CD4-positive, alpha-beta T cell treated with Interleukin-15 for 4 hours (primary cell): ENCODE measurements around the gene NCOA5.

Source experiments
- DNase-seq: peaks from one replicate; pipeline ENCODE4 v3.0.0-alpha.2; 2020; ENCODE audit warnings: low spot score

The NCOA5 gene

DNA sequence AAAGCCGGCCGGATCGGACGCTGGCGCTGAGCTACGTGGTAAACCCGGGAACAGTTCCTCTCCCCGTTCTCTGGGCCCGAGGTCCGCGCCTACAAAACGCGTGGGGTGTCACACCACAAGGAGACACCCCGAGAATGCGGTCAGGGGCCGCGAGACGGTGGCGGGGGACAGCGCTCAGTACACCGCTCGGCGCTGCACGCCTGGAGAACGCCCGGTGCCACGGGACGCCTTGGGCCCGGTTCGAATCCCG is 670 bp downstream of the NCOA5 start:
- peak; percentile 52 for DNase-seq

DNA sequence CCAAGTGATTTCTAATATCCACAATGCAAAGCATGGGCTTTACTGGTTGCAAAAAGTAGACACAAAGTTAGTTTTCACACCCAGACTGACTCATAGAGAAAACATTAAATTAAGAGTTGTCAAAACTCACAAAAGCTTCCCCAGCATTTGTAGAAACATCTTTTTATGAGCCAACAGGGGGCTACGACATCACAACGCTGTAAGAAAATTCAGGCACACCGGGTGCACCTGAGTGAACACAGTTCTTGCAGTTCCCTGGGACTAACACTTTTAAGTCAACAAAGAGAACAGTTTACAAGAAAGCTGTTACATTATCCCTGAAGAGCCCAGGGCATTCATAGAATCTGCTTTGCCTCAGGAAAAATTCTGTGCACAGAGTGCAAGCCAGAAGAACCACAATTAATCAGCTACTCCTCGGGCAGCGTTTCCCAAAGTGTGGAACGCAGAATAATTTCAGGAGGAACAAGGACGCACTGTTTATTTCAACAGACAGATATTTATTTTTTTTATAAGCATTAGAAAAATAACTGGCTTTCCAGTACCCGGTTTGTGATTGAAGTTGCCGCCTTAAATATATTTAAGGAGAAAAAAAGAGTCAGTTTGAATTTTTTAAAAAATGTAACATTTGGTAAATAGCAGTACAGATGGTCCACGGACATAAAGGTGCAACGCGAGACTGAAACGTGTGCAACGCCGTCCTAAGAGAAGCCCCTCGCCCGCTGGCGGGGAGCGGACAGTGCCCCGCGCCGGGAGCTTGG is 1.2 kb downstream of the NCOA5 start:
- no peak for DNase-seq

DNA sequence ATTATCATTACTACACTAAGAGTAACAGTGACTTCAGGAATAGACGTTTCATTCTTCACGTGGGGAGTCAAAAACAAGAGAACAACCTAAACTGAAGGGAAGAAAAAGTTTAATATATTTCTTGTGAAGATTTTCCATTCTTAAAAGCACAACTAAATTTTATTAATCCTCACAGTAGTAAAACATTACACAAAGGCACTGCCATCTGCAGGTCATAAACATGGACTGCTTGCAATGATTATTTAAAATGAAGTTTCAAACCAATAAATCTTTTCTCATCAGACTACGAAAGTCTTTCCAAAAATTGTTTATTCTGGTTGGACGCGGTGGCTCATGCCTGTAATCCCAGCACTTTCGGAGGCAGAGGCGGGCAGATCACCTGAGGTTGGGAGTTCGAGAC is 2.6 kb downstream of the NCOA5 start:
- no peak for DNase-seq

DNA sequence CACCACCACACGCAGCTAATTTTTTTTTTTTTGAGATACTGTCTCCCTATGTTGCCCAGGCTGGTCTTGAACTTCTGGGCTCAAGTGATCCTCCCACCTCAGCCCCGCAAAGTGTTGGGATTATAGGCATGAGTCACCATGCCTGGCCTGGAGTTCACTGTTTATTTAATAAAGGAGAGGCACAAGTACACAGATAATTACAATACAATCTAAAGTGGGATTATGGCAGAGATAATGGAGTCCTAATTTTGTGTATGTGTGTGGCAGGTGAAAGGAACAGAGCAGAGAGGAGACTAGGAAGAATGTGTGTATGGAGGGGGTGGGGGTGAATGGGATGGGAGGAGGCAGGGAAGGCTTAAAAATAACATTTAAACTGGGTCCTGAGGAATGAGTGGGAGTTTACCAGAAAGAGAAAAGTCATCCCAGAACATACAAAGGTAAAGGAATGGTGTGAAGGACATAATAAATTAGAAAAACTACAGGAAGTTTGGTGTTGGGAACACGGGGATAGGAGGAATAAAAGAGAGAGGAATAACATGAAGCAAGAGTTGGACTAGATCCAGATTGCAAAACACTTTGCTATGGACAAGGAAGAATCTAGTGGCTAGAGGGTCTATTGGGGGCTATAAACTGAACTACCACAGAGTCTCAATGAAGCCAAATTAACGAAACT is 4.4 kb downstream of the NCOA5 start:
- DNase-seq, result no peak

DNA sequence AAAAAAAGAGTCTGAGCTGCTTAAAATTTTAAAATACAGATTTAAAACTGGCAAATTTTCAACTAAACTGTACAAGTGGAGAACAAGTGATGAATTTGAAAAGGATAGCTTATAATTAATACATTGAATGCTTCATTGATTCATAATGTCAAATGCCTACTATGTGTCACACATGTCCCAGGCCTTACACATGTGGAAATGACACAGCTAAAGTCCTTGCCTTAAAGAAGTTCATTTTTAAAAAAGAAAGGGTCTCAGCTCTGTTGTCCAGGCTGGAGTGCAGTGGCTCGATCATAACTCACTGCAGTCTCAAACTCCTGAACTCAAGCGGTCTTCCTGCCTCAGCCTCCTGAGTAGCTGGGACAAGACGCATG is 5.0 kb downstream of the NCOA5 start:
- DNase-seq, result no peak

DNA sequence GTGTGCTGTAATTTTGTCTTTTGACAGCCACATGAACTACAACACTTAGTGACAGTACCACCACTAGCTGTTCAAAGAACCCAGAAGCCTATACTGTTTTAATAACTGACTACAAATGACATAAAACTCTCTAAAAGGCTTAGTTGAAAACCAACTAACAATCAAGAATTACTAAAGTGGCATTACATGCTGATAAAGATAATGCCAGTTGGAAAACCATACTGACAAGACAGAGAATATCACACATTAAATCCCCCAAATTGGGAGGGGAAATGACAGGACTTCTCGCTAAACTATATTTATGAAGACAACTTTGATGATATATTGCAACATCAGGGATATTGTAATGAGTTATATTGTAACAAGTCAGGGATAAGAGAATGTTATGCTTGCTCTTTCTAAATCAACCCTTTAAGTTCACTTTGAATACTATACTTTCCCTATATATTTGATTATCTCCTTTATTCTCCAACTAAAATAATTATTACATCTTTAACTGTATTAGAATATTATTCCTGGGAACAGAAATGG is 6.2 kb downstream of the NCOA5 start:
- no peak for DNase-seq

DNA sequence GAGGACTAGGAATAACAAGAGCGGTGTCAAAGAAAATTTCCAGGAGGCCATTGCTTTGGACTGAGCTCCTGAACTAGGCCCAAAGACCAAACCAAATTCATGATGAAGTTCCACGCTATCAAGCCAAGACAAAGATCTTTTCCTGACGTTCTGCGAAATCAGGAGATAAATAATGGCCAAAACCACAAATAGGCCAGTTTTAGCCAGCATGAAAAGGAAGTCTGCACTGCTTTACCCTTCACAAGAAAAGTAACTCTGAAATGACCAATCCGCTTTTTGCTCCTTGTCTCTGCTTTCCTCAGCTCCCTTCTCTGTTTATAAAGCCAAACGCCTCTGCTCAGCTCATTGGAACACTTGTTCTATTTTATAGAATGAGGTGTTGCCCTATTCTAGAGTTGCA is 6.7 kb downstream of the NCOA5 start:
- DNase-seq, result no peak

DNA sequence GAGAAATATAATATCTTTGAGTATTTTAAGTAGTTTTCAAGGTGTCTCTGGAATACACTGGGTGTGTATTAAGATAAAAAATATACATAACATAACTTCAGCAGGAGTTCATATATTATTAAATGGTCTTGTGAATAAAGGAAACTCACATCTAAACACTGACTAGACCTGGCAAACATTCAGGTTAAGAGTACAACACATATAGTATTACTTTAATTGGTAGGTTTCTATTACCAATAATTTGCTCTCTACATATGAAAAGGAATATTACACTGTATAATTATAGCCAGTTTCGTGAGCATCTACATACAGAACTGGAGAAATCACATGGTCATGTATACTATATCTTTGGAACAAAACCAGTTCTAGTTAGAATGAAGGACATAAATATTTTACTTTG is 8.7 kb downstream of the NCOA5 start:
- no peak for DNase-seq

DNA sequence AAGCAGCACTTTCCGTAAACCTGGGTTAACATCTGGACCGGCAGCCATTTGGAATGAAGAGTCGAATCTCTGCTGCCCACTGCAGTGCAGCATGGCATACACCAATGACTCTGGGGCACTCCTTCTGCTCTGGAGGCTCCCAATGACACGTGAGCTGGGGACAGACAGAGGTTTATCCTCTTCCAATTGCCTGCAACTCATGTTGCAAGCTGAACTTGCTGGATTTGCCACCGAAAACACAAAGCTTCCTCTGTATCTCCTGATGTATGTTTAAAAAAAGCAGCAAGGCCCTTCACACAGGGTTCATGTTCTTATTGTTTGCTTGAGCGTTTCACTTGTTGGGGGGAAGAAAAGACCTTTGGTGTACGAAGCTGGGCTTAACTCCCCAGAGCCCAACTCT is 10.8 kb downstream of the NCOA5 start:
- DNase-seq, result no peak

DNA sequence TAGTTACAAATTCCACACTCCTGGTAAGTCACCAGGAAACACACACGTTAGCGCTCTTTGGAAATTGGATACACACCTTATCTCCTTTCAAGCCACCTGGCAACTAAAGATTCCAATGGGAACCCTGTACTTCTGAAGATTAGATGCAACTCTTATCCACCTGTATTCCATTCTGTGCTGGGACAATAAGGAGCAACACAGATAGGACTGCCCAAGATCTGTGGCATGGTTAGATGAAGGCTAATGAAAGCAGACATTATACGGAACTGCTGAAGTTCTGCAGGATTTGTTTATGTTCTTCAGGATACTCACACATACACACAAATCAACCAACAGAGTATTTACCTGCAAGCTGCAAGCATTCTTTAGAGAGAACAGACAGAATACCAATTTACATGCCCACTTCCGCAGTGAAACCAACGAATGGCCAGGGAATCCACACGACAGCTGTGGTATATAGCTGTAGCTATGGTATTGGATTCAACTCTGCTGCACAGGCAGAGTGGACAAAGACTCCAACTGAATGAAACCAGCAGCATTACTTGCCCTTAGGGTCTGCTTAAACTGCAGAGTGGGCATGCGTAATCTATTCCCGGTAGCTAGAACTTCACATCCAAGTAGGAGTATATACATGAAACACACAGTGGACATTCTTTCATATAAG is 12.0 kb downstream of the NCOA5 start:
- DNase-seq, result no peak

DNA sequence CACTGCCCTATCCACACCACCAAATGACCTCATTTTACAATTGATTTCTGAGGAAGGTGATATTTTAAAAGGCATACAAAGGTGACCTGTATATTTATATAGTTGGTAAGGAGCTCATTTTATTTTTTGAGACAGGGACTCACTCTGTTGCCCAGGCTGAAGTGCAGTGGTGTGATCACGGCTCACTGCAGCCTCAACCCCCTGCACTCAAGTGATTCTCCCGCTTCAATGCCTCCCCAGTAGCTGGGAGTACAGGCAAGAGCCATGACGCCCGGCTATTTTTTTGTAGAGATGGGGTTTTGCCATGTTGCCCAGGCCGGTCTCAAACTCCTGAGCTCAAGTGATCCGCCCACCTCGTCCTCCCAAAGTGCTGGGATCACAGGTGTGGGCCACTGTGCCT is 13.0 kb downstream of the NCOA5 start:
- DNase-seq, result no peak

DNA sequence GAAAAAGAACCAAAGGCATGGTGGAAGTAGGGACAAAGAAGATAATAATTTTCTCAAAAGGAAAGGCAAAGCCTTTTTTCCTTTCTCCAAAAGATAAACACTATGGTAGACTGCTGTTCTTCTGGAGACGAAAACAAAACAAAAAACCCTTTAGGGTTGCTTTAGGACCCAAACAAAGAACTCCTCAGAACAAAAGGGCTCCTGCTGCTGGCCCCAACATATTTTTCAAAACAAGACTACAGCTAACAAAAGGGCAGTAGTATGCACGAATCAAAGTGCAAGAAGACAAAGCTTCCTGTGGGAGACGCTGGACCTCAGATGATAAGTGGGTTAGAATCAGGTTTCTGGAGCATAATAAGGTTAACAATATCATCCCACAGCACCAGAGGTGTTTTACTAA is 15.8 kb downstream of the NCOA5 start:
- DNase-seq, result no peak

DNA sequence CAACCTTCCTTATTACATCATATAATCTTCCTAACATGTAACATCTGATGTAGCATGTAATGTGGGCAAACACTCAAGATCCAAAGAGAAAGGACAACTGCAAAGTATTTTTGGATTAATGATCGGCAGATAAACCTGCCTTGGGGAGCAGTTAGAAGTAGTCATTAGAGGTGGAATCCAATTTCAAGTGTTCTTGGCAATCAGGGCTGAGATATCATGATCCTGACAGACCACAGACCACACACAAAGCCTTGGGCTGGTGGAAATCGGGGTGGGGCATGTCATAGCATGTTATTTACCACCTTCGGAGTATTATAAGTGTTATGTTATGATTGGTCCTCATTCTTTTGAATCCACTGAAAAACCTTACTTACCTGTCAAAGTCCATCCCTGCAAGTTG is 16.3 kb downstream of the NCOA5 start:
- no peak for DNase-seq

DNA sequence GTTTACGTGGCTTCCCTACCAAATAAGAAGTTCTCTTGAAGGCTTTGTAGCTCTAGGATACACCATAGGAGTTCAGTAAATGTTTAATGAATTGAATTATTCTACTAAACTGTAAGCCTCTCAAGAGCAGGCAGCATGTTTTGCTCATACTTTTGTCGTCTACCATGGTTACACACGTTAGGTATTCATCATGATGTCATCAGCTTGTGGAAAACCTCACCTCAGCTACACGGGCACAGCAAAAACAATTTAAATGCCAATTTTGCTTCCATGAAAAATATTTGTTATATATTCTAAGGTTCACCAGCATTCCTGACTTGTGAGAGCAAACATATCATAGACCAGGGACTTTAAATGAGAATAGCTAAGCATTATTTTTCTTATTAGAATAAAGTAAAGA is 16.7 kb downstream of the NCOA5 start:
- DNase-seq, result no peak

DNA sequence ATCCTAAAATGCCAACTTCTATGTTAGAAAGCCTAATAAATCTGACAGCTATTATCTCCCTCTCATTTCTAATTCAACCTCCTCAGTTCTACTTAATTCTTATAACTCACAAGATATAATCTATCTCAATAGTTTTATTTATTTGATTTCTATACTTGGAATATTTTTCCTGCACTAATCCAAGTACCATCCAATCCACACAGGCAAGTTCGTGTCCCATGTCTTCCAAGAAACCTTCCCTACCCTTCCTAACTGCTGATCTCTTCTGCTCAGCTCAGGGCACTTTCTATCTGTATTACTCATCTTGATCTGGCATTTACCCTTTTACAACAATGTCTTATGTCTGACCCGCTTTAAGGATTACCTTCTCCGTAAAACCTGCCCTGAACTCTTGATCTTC is 18.2 kb downstream of the NCOA5 start:
- DNase-seq, result no peak

DNA sequence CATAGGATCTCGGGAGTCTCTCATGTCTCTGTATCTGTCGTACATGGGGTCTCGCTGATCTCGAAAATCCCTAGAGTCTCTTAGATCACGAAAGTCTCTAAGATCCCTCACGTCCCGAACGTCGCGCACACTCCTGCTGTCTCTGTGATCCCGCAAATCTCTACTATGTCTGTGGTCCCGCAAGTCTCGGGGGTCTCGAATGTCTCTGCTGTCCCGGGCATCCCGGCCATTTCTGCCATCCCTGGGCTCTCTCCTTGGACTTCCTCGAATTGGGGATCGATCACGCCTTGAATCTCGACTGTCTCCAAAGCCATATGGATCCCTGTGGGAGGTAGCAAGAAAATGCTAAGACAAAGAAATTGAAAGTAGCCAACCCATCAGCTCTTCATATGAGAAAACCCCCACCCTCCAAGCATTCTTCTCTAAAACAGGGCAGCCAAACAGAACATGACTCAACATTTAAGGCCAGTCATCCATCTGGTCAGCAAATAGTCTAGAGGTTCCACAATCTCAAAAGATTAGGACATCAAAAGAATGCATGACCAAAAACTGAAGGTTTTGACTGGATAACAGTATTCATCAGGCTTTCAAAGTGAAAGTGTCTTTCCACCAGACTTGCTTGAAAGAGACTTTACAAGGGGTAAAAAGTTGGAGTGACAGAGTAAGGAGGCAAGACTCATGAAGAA is 19.4 kb downstream of the NCOA5 start:
- no peak for DNase-seq

DNA sequence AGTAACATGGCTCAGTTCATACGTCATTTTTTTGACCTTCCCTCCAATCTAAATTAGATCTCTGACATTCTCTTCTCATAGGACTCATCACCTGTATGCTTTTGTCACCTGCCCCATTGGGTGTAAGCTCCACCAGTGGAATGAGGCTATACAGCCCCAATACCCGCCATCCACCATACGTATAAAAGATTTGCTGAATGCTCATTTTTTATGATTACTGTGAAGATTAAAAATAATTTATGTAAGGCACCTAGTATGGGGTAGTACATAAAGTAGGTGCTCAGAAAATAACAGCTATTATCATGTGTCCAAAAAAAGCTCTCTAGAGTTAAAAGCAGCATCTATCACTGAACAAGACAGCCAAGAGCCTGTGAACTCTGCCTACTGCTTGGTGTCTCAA is 24.1 kb downstream of the NCOA5 start:
- no peak for DNase-seq

DNA sequence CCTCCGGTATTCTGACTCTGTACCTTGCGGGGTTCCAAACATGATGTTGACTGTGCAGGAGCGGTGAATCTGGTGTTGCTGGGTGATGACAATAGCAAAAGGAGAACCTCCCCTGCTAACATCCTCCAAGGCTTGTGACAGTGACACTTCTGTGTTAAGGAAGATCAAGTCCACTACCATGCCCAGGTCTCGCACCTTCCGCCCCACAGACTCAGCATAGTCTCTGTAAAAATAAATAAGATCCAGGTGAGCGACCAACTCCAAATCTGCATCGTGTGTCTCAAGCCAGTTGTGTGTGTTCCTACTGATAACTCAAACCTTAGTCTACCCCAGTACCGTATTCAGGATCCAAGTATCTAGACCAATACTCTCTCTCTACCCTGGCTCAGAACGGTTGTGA is 24.8 kb downstream of the NCOA5 start:
- DNase-seq, result no peak

DNA sequence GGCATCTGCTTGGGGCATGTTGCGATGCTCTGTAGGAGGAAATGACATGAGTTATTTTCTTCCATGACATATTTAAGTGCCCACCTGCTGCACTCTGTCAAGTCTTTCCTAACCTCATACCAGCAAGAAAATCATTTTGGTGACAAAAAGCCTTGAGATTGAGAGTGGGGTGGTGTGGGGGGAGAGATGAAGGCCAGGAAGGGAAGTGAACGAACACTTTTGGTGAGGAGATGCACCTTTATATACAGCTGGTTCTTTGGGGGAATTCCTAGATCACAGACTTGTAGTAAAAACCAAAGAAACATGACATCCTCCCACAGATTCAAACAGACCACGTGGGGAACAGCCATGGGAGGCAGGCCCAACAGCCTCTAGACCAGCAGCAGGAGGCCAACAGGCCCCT is 26.1 kb downstream of the NCOA5 start:
- DNase-seq, result no peak

DNA sequence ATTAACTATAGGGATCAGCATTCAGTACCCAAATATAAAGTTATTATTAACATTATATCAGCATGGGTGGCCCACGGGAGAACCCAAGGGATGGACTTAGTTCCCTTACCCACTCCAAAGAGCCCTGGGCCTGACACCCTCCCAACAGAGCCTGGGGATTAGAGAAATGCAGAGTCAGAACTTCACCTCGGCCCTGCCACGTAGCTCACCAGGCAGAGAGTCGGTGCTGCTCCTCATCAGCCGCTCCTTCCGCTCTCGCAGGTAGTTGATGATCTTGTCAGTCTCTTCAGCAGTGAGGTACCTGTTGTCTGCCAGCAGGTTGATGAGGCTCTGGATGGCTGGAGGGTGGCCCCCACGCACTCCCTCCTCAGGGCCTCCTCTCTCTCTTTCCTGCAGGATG is 26.6 kb downstream of the NCOA5 start:
- DNase-seq, result no peak

DNA sequence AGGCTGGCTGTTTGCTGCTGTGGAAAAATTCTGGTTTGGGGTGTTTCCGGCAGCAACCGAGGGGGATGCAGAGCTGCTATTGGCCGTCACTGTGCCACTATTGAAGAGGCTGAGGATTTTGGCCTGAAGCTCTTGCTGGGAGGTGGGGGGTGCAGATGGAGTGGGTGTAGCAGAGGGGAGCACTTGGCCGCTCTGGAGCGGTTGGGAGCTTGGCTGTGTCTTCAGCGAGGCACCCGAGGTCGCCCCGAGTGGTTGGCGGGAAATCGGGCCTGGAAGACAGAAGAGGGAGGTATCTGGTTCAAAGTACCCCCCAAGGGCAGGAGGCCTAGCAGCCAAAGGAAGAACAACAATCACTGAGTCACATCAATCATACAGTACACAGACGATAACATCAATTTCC is 27.1 kb downstream of the NCOA5 start:
- no peak for DNase-seq

DNA sequence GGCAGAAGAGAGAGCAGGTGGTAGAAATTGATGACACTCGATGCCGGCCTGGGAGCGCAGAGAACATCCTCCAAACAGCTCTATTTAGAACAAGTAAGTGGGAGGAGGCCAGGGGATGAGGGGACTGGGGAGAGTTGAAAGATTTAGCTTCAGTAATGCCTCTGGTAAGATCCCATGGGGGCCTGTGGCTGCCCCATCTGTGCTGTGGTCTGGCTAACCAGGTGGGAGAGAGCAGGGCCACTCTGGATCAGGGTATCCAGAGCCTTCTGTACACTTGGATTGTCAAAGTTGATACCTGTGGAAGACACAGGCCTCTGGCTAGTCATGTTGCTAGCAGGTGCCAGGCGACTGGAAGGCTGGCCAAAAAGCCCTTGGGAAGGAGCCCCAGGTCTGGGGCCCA is 27.6 kb downstream of the NCOA5 start:
- DNase-seq, result no peak

DNA sequence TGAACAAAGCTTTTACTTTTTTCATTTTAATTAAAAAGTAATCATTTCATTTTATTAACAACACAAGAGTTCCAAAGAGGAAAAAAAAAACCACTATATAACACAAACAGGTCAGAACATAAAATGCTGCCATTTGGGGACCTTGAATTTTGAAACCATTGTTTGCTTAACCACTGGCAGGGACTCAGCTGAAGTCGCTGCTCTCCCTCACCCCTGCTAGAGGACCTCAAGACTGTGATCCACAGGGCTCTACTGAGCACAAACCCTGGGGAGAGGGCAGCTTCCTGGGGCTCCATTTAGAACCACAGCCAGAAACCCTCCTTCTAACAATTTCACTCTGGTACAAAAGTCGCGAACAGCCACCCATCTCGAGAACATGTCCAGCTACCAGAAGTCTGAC is 28.8 kb downstream of the NCOA5 start:
- no peak for DNase-seq
